Osteoblast (primary cell): ENCODE data around the gene HNRNPUL2. TPM values are rescaled to one million over a fixed set of nuclear protein-coding genes. Genes with fewer than 3 reads are reported as not detected.
A peak's percentile ranks its signal among the peaks of the same experiment; 100 is the strongest.
"Not testable (repeated sequence)": the region's sequence is repeated elsewhere in the genome, so short reads cannot be mapped to it uniquely, and the experiment has no call there.

ENCODE experiments used
- DNase-seq: peaks from one replicate; pipeline ENCODE4 v3.0.0; 2011; ENCODE audit warnings: low spot score, mixed read lengths; ENCODE audit not compliant: insufficient read length; ENCODE audit errors: missing footprints
- H2AFZ ChIP-seq: 2 replicates; pipeline ENCODE4 v1.6.0; 2011; ENCODE audit warnings: mild to moderate bottlenecking, low read length
- H3K27ac ChIP-seq: 2 replicates; pipeline ENCODE4 v1.5.1; 2011; ENCODE audit warnings: mild to moderate bottlenecking, low read depth, low read length, moderate library complexity
- H3K27me3 ChIP-seq: 2 replicates; pipeline ENCODE4 v1.6.0; 2012; ENCODE audit warnings: mild to moderate bottlenecking, control low read depth, inconsistent platforms, low read length, moderate library complexity; ENCODE audit not compliant: insufficient read depth
- H3K36me3 ChIP-seq: 2 replicates; pipeline ENCODE4 v1.5.1; 2011; ENCODE audit warnings: mild to moderate bottlenecking, low read length, control low read depth, moderate library complexity; ENCODE audit not compliant: insufficient read depth
- H3K4me1 ChIP-seq: 2 replicates; pipeline ENCODE4 v1.5.1; 2011; ENCODE audit warnings: mild to moderate bottlenecking, low read length, control low read depth, moderate library complexity; ENCODE audit not compliant: insufficient read depth
- H3K4me2 ChIP-seq: 2 replicates; pipeline ENCODE4 v1.6.0; 2011; ENCODE audit warnings: mild to moderate bottlenecking, low read length; ENCODE audit not compliant: insufficient read depth
- H3K4me3 ChIP-seq: fragments of 200-600 bp; sonication (generic); 3 replicates; pipeline ENCODE4 v1.5.1; 2012; ENCODE audit warnings: mild to moderate bottlenecking, low read length, inconsistent platforms; ENCODE audit not compliant: insufficient read depth
- H3K79me2 ChIP-seq: 2 replicates; pipeline ENCODE4 v1.6.0; 2012; ENCODE audit warnings: mild to moderate bottlenecking, low read length, control low read depth, inconsistent platforms; ENCODE audit not compliant: insufficient read depth
- H3K9me3 ChIP-seq: 2 replicates; pipeline ENCODE4 v1.5.1; 2011; ENCODE audit warnings: low read depth, low read length, control low read depth
- H4K20me1 ChIP-seq: 2 replicates; pipeline ENCODE4 v1.6.0; 2012; ENCODE audit warnings: mild to moderate bottlenecking, low read length, control low read depth; ENCODE audit not compliant: insufficient read depth
- CTCF ChIP-seq: IDR thresholded peaks from 2 replicates; pipeline ENCODE4 v1.5.1; 2011; ENCODE audit warnings: mild to moderate bottlenecking, low read depth, low read length, moderate library complexity; ENCODE audit errors: extremely low read depth
- total RNA-seq: library from RNA; depleted of rRNA; stranded (reverse); fragments of >200 nt; gene quantifications from 2 replicates; pipeline ENCODE4 v1.2.3, GENCODE V29; 2012

Gene HNRNPUL2
- total RNA-seq, 1 donor = 18.8 TPM

DNA sequence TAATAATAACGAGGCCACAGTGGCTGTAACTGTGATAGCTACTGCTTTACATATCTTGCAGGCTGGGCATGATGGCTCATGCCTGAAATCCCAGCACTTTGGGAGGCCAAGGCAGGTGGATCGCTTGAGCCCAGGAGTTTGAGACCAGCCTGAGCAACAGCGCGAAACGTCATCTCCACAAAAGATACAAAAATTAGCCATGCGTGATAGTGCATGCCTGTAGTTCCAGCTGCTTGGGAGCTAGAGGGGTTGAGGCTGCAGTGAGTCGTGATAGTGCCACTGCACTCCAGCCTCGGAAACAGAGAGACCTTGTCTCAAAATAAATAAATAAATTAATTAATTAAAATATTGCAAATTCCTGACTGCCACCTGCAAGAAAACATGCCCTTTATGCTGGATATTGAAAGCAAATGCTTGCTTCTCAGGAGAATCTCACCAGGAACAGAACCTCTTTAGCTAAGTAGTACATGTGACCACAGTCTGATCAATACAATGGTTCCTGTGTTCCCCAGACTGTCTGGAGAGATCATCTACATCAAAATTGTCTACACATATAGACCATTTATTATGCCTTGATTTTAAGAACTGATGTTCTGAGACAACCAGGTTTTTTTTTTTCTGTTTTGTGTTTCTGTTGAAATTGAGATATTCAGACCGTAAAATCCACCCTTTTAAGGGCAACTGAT is 20.4 kb upstream of the HNRNPUL2 start:
- no peaks in the 10 kb centered on the region for H4K20me1 ChIP-seq
- peaks cover 8% of the 10 kb centered on the region for H3K36me3 ChIP-seq
- H3K4me1 ChIP-seq = no peaks in the 10 kb centered on the region
- TF ChIP-seq CTCF = no peak
- no peak overlapping the region for H3K27ac ChIP-seq
- no peak overlapping the region for H2AFZ ChIP-seq
- no peak for DNase-seq
- peaks cover 12% of the 10 kb centered on the region for H3K79me2 ChIP-seq
- no peak overlapping the region for H3K4me3 ChIP-seq
- no peaks in the 10 kb centered on the region for H3K9me3 ChIP-seq
- H3K4me2 ChIP-seq = no peak overlapping the region
- H3K27me3 ChIP-seq = no peaks in the 10 kb centered on the region

- no peak for TF ChIP-seq CTCF
These were observed 9.9 kb upstream of the HNRNPUL2 start for GRCh38 chr11:62737196-62737595.

DNA sequence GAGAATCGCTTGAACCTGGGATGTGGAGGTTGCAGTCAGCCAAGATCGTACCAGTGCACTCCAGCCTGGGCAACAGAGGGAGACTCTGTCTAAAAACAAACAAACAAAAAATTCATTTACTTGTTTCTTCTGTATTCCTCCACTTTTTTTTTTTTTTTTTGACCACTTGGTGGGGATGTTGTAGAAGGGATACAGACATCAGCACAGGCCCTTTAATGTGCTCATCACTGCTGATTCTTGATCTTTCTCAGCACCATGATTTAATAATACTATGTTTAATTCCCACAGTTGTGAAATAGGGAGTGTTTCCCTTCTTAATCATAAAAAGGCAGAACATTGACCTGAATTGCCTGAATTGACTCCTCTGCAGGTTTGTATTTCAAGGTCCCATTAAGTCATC is 5.6 kb upstream of the HNRNPUL2 start:
- H3K4me1 ChIP-seq = peaks cover 9% of the 10 kb centered on the region
- DNase-seq = no peak
- H4K20me1 ChIP-seq = peaks cover 3% of the 10 kb centered on the region
- H3K27ac ChIP-seq = no peak overlapping the region
- no peaks in the 10 kb centered on the region for H3K27me3 ChIP-seq
- no peaks in the 10 kb centered on the region for H3K9me3 ChIP-seq
- H3K4me3 ChIP-seq = no peak overlapping the region
- peaks cover 36% of the 10 kb centered on the region for H3K36me3 ChIP-seq
- peak; percentile 33 for TF ChIP-seq CTCF
- H3K79me2 ChIP-seq = peaks cover 56% of the 10 kb centered on the region
- H3K4me2 ChIP-seq = no peak overlapping the region
- H2AFZ ChIP-seq = no peak overlapping the region

More at GRCh38 chr11:62737196-62737595, 9.9 kb upstream of the HNRNPUL2 start:
- Histone ChIP-seq H3K9me3 (no peaks in the 10 kb centered on the region), H2AFZ (no peak overlapping the region), H3K27ac (no peak overlapping the region), H3K27me3 (no peaks in the 10 kb centered on the region), H3K36me3 (peaks cover 62% of the 10 kb centered on the region), H3K4me1 (no peaks in the 10 kb centered on the region), H3K4me3 (no peak overlapping the region), H3K4me2 (no peak overlapping the region), H3K79me2 (peaks cover 26% of the 10 kb centered on the region), H4K20me1 (peaks cover 3% of the 10 kb centered on the region)
- no peak for DNase-seq

DNA sequence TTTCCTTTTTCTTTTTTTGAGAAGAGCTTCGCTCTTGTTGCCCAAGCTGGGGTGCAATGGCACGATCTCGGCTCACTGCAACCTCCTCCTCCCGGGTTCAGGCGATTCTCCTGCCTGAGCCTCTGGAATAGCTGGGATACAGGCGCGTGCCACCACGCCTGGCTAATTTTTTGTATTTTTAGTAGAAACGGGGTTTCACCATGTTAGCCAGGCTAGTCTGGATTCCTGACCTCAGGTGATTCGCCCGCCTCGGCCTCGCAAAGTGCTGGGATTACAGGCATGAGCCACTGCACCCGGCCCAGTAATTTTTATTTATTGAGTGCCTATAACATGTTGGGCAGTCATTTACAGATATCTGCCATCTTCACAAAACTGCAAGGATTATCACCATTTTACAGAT is 2.8 kb upstream of the HNRNPUL2 start:
- not testable (repeated sequence) for H3K4me1 ChIP-seq, H3K9me3 ChIP-seq, DNase-seq, H3K27me3 ChIP-seq, H2AFZ ChIP-seq
- peaks cover 17% of the 10 kb centered on the region for H3K36me3 ChIP-seq
- H3K79me2 ChIP-seq = peaks cover 70% of the 10 kb centered on the region
- peak overlapping the region; percentile 98 for H3K4me3 ChIP-seq
- peaks cover 20% of the 10 kb centered on the region for H4K20me1 ChIP-seq
- peak overlapping the region; percentile 87 for H3K4me2 ChIP-seq
- H3K27ac ChIP-seq = peak overlapping the region; percentile 53
